Upper lobe of right lung (tissue), 1 donor: ENCODE results near the gene DMKN. TPM values are rescaled to one million over a fixed set of nuclear protein-coding genes. Genes with fewer than 3 reads are reported as not detected.

ENCODE experiments used
- ATAC-seq: fragments of 200-7000 bp; cut with Tn5 transposase; one replicate; pipeline ENCODE4 v1.9.1; 2020; ENCODE audit warnings: mild to moderate bottlenecking, moderate library complexity
- DNase-seq: peaks from one replicate; pipeline ENCODE4 v3.0.0-alpha.2; 2020
- H3K27ac ChIP-seq: fragments of 200-600 bp; one replicate; pipeline ENCODE4 v1.8.0; 2022
- H3K27me3 ChIP-seq: fragments of 200-600 bp; one replicate; pipeline ENCODE4 v1.8.0; 2022; ENCODE audit warnings: mild to moderate bottlenecking
- H3K36me3 ChIP-seq: fragments of 200-600 bp; one replicate; pipeline ENCODE4 v1.8.0; 2022
- H3K4me1 ChIP-seq: fragments of 200-600 bp; one replicate; pipeline ENCODE4 v1.8.0; 2022
- H3K4me3 ChIP-seq: fragments of 200-600 bp; one replicate; pipeline ENCODE4 v1.8.0; 2022; ENCODE audit warnings: mild to moderate bottlenecking
- H3K9me3 ChIP-seq: fragments of 200-600 bp; one replicate; pipeline ENCODE4 v1.8.0; 2022
- intact Hi-C: fragments of 100-400 bp; cut with DNase I; formaldehyde crosslinking; loops from one replicate; pipeline ENCODE4 v1.11.0; 2022
- total RNA-seq: library from RNA; stranded (reverse); fragmentation: NEBNext Ultra II Directional; extraction: Animal tissue kit (Norgen Biotek cat#: 25700); gene quantifications from one replicate; pipeline ENCODE4 v1.2.1, GENCODE V29; 2021
- TF ChIP-seq, protein P1 (sequence below): fragments of 200-600 bp; IDR thresholded peaks from one replicate; pipeline ENCODE4 v1.8.0; 2022; ENCODE audit warnings: antibody characterized with exemption
- donor health status: DM: no; HTN: yes; CAD: no; lungs with severe emphysema.

Gene DMKN
- total RNA-seq, 1 donor from 2014 or later: 79.8 TPM

DNA sequence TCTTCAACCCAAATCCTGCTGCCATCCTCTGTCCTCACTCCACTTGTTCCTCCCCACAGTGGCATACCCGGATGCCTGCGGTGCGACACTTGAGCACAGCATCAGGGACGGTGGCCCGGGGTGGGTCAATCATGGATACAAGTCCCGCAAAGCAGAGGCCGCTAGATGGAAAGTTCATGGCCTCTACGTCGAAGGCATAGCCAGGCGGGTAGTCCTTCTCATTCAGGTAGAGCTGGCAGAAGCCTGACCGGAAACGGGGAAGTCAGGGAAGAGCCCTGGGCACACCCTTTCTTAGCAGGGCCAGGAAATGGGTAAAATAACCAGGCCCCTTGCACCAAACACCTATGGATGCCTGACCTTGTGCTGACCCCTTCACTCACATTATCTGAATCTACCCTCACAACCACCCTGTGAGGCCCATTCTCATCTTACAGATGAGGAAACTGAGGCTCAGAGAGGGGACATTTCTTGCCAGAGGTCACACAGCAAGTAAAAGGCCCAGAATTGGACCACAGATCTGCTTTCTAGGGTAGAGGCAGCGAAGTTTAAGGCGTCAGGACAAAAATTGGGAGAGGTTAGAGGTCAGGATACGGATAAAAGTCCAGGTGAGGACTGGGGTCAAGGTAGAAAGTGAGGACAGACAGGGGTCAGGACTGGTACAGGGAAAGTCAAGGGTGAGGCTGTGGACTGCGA is 43.5 kb upstream of the DMKN start:
- H3K36me3 ChIP-seq: no peaks in the 10 kb centered on the region
- H3K27ac ChIP-seq: no peak overlapping the region
- no peaks in the 10 kb centered on the region for H3K9me3 ChIP-seq
- ATAC-seq (no peak), DNase-seq (no peak)
- intact Hi-C loops: no loop called here
- no peak overlapping the region for H3K4me3 ChIP-seq
- peaks cover 6% of the 10 kb centered on the region for H3K4me1 ChIP-seq
- TF ChIP-seq, protein P1, sequence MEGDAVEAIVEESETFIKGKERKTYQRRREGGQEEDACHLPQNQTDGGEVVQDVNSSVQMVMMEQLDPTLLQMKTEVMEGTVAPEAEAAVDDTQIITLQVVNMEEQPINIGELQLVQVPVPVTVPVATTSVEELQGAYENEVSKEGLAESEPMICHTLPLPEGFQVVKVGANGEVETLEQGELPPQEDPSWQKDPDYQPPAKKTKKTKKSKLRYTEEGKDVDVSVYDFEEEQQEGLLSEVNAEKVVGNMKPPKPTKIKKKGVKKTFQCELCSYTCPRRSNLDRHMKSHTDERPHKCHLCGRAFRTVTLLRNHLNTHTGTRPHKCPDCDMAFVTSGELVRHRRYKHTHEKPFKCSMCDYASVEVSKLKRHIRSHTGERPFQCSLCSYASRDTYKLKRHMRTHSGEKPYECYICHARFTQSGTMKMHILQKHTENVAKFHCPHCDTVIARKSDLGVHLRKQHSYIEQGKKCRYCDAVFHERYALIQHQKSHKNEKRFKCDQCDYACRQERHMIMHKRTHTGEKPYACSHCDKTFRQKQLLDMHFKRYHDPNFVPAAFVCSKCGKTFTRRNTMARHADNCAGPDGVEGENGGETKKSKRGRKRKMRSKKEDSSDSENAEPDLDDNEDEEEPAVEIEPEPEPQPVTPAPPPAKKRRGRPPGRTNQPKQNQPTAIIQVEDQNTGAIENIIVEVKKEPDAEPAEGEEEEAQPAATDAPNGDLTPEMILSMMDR: no peak
- H3K27me3 ChIP-seq: peaks cover 17% of the 10 kb centered on the region

DNA sequence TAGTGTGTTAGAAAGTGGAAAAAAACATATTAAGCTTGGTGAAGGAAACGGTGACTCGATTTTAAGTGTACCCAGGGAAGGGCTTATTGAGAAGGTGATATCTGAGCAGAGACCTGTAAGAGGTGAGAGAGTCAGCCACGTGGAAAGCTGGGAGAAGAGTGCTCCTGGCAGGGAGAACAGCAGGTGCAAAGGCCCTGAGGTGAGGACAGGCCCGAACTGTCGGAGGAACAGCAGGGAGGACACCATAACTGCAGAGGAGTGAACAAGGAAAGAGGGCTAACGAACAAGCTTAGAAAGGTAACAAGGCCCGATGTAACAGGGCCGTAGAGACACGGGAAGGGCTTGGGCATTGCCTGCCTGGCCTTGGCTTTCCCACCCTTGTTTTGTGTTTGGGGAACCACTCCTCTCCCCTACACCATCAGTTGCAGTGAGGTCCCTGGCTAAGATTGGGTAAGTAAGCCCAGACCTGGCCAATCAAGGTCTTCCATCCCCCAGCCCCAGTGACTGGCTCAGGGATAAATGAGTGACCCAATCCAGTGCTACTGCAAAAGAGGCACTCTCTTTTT is 42.7 kb upstream of the DMKN start:
- H3K4me1 ChIP-seq: peaks cover 6% of the 10 kb centered on the region
- H3K27me3 ChIP-seq: peaks cover 17% of the 10 kb centered on the region
- no peak for DNase-seq
- no peak overlapping the region for H3K4me3 ChIP-seq
- H3K36me3 ChIP-seq: no peaks in the 10 kb centered on the region
- no peak for ATAC-seq
- intact Hi-C loops: no loop called here
- no peak overlapping the region for H3K27ac ChIP-seq
- H3K9me3 ChIP-seq: no peaks in the 10 kb centered on the region
- TF ChIP-seq, protein P1: no peak

DNA sequence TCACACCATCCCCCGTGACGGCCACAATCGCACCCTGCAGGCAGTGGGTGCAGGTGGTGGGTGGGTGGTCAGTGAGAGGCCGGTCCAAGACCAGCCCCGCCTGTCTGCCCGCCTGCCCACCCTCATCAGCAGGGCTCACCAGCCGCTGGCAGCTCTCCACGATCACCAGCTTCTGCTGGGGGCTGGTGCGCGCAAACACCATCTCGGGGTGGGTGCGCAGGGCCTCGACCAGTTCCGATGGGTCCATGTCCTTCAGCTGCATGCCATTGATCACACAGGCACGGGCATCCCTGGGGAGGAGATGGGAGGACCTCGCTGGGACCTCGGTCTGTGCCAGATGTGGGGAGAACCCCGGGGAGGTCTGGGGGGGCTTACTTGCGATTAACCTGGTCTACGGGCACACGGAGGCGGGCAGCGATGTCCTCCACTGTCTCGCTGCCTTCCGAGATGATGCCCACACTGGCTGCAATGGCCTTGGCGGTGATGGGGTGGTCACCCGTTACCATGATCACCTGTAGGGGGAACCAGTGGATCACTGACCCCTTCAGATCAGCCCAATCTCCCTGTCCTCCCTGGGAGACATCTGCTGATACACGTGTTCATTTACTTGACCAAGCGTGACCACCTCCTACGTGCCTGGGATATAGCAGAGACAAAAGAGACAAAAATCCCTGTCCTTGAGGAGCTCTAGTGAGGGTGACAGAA is 42.0 kb upstream of the DMKN start:
- no peak for ATAC-seq
- Histone ChIP-seq H3K4me1 (peaks cover 6% of the 10 kb centered on the region), H3K4me3 (no peak overlapping the region), H3K27me3 (peaks cover 17% of the 10 kb centered on the region), H3K36me3 (no peaks in the 10 kb centered on the region), H3K27ac (no peak overlapping the region), H3K9me3 (no peaks in the 10 kb centered on the region)
- intact Hi-C loops: no loop called here
- no peak for DNase-seq
- TF ChIP-seq, protein P1: peak; percentile 10

DNA sequence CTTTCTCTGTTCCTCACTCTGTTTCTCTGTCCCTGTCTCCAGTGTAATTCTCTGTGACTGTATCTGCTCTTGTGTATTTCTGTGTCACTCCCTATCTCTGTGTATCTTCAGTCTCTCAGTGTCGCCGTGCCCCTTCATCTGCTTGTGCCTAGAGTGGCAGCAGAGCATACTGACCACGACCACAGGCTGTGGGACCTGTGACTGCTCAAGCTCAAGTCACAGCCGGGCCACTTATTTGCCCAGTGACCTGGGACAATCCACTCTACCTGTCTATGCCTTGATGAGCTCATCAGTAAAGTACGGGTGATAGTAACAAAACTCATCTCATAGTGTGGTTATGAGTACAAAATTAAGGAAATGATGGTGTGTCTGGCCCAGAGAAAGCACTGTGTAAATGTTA is 40.6 kb upstream of the DMKN start:
- ATAC-seq (no peak), DNase-seq (no peak)
- Histone ChIP-seq H3K36me3 (no peaks in the 10 kb centered on the region), H3K4me3 (no peak overlapping the region), H3K4me1 (peaks cover 6% of the 10 kb centered on the region), H3K27me3 (peaks cover 12% of the 10 kb centered on the region), H3K9me3 (no peaks in the 10 kb centered on the region), H3K27ac (no peak overlapping the region)
- TF ChIP-seq, protein P1: no peak
- intact Hi-C loops: no loop called here

DNA sequence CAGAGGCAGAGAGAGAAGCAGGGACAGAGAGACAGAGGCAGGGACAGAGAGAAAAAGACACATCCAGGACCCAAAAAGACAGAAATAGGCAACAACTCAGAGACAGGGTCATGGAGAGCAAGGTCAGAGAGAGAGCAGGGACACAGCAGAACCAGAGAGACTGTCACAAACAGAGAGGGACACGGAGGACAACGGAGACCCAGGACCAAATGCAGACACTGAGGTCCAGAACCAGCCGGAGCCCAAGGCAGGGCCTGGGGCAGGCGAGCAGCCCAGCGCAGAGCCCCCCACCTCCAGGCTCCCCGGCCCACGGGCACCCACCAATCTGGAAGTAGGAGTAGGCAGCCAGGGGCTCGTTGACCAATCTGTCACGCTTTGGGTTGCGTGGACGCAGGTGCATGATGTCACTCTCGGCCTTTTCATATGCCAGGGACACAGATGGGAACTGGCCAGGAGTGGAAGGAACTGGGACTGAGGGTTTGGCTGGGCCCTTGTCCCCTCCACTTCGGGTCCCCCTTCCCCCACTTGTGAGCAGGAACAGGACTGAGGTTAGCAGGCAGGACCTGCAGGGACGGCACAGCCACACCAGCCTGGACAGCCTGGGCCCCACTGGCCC is 40.0 kb upstream of the DMKN start:
- H3K9me3 ChIP-seq: no peaks in the 10 kb centered on the region
- peaks cover 6% of the 10 kb centered on the region for H3K27me3 ChIP-seq
- H3K4me3 ChIP-seq: no peak overlapping the region
- H3K27ac ChIP-seq: no peak overlapping the region
- DNase-seq (no peak), ATAC-seq (no peak)
- TF ChIP-seq, protein P1: no peak
- H3K4me1 ChIP-seq: peaks cover 6% of the 10 kb centered on the region
- intact Hi-C loops: no loop called here
- H3K36me3 ChIP-seq: no peaks in the 10 kb centered on the region
